ENCODE data around the gene AP3S2.
"Not testable (repeated sequence)": the region's sequence is repeated elsewhere in the genome, so short reads cannot be mapped to it uniquely, and the experiment has no call there.

The AP3S2 gene

DNA sequence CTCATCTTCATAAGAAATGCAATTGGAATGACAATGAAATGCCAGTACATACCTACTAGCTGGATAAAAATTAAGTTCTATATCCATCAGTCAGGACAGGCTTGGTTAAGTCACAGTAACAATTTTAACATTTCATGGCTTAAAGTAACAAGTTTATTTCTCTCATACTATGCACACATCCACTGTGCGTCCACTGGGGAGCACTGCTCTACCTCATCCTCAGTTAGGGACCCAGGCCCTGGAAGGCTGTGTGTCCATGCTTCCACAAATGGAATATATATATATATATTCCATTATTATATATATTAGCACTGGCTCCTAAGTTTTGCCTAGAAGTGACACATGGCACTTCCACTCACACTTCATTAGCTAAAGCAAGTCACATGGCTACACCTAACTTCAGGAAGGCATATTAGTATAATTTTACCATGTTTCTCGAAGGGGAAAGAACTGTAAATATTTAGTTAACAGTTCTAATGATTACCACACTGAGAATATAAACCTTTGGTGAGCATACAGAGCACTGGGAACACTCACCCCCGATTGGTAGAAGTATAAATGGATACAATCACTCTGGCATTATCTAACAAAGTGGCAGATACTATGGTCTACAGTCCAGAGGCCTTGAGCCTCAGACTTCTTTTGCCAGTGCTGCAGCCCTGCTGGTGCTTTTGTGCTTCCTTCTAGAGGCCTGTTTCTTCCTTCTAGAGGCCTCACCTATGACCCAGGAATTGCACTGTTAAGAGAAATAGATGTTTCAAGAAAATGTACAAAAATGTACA, 28.6 kb downstream of the AP3S2 start:
- no peak for DNase-seq

DNA sequence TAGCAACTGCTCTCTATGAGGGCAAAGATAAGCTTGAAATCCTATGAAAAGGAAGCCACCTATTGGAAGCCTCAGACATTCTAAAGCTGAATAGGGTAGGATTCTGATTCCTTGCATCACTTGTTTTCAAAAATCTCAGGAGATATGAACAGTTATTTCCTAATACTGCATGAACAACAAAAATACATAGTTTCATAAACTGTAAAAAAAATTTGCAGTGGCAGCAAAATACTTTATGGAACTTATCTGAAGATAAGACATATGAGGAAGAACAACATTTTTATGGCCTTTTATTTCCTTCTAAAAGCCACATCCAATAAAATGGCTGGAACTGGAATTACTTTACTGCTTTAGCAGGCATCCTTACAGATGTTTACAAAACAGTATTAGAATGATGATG, 29.9 kb downstream of the AP3S2 start:
- no peak for DNase-seq

DNA sequence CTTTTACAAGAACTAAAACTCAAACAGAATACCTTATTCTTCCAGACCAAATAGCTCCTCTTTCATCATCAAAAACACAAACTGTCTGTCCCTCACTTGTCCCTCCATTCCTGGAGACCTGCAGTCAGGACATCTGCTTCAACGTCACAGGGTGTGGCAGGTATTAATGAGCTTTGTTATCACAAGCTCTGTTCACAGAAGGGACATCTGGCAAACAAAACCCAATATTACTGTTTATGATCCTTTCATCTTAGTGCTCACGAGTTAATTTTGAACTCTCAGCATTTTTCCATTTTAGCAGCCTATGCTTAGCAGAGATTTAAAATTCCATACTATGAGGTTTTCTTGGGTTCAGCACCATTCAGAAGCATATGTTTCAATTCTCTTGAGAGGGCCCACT, 32.9 kb downstream of the AP3S2 start:
- DNase-seq, result no peak

DNA sequence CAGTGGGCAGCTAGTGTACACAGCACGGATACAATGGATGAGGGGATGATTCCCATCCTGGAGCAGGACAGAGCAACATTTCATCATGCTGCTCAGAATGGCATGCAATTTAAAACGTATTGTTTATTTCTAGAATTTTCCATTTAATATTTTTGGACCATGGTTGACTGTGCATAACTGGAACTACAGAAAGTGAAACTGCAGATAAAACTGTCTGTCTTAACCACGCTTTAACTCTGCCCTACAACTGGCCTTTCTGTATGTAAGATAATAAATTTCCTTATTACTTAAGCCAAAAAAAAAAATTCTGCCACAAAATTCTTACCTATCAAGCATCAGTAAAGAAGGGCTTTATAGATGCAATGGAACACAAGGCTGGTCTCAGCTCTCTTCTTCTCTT, 33.4 kb downstream of the AP3S2 start:
- DNase-seq, result no peak

DNA sequence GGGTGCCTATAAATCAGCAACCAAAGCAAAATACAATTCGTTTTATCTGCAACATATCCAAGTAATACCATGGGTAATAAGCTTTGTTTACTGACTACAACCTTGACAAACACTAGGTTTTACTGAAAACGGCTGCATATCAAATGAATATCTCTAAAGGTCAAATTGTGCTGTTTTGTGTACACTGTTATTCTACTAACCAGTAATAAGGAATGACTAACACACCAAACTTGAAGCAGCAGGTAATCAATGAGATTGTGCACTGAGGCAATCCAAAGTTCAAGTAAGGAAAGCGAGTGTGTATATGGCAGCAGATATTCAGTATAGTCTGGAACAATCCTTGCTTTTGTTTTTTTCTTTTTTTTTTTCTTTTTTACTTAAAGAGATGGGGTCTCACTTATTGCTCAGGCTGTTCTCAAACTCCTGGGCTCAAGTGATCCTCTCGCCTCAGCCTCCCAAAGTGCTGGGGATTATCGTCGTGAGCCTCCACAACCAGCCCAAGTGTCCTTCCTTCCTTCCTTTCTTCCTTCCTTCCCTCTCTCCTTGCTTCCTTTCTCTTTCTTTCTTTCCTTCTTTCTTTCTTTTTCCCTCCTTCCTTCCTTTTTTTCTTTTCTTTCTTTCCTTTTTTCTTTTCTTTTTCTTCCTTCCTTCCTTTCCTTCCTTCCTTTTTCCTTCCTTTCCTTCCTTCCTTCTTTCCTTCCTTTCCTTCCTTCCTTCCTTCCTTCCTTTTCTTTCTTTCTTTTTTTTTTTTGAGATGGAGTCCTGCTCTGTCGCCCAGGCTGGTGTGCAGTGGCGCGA, 34.9 kb downstream of the AP3S2 start:
- DNase-seq, result no peak

DNA sequence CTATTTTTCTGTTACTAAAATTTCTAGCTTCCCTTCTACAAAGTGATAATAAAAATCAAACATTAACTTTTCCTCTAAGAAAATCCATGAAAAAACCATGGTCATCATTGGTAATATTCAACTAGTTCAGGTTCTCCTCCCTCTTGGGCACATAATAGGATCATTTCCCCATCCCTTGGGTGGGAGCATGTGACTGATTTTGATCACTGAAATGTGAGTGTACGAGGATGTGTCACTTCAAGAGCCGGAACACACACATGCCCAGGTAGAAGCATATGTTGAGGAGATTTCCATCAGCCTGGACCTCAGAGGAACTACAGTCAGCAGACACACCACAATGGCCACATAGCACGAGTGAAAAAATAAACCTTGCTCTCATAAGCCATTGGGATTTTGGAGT, 36.1 kb downstream of the AP3S2 start:
- DNase-seq, result no peak

DNA sequence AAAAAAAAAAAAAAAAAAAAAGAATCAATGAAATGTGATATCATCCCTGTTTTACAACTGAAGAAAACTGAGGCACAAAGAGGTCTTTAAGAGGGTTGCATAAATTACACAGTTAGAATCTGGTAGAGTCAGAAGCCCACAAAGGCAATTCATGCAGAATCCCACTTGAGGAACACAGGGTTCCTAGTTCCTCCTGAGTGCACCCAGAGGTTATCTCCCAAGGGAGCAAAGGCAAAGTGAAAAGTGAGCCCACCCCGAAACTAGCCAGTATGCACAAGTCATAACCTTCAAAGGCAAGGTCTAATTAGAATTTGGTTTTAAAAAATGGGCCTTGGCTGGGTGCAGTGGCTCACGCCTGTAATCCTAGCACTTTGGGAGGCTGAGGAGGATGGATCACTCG, 37.8 kb downstream of the AP3S2 start:
- no peak for DNase-seq

DNA sequence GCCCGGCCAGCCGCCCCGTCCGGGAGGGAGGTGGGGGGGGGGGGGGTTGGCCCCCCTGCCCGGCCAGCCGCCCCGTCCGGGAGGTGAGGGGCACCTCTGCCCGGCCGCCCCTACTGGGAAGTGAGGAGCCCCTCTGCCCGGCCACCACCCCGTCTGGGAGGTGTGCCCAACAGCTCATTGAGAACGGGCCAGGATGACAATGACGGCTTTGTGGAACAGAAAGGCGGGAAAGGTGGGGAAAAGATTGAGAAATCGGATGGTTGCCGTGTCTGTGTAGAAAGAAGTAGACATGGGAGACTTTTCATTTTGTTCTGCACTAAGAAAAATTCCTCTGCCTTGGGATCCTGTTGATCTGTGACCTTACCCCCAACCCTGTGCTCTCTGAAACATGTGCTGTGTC, 38.9 kb downstream of the AP3S2 start:
- not testable (repeated sequence) for DNase-seq

DNA sequence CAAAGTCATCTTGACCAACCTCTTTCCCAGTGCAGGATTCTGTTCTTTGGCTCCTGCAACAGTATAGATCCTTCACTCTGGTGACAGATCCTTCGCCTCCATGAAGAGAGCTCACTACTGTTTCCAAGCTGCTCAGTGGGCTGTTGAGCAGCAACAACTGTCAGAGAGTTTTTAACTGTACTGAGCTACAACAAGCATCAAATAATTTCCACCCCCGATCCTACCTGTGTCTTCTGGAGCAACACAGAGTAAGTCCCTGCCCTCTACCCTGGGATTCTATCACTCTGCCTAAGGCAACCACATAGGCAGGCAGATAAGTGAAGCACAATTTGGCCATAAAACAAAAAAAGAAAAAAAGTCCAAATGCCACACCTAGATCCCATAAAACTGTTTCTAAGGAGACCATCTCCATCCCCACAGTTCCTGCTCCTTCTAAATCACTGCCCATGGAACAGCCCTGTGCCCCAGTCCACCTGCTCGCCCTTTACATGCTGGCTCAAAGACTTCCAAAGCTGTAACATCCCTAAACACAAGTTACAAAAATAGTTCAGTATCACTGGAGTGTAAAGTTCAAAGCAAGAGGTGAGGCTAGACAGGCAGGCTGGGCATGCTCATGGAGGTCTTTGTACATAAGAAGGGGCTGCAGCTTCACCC, 41.3 kb downstream of the AP3S2 start:
- DNase-seq, result no peak

DNA sequence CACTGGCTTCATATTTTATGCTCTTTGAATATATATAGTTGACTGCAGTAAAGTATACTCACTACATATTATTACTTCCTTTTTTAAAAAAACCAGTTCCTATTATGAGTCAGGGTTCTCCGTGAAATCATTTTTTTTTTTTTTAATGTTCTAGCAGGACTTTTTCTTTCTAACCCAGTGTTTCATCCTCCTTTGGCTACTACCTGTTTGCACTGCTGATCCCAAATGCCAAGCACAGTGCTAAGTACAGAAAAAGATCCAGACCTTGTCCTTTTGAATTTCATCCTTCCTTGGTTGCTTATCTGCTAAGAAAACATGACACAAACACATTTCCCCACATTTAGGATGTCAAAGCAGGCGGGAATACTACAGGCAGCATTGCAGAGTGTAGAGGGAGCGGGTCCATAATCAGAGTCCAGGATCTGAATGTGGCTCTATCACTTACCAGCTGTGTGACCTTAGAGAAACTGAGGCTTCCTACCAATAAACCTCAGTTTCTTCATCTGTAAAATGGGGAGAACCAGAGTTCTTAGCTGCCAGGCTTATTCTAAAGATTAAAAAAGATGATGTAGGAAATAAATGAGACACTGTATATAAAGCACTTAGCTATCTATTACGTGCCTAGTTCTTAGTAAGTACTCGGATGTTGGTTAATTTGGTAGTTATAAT, 42.0 kb downstream of the AP3S2 start:
- DNase-seq, result no peak

DNA sequence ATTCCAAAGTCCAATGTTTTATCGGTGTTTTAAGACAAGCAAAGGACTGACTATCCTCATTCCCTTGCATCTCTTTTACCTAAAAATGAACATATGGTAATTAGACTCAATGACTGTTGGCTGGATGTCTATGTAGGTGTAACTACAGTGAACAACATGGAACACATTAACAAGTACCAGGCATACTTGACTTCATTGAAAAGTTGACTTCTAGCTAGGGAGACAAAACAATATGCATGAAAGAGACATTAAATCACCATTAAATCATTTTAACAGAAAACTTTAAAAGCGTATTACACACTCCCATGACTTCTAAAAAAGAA, 44.9 kb downstream of the AP3S2 start:
- no peak for DNase-seq

DNA sequence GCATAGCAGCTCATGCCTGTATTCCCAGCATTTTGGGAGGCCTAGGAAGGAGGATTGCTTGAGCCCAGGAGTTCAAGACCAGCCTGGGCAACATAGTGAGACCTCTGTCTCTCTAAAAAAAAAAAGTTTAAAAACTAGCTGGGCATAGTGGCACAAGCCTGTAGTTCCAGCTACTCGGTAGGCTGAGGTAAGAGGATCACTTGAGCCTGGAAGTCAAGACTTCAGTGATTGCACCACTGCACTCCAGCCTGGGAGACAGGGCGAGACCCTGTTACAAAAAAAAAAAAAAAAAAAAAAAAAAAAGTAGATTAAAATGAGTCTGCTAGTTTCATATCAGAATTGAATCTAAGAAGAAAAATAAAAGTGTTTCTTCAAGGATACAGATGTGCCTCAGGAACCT, 46.7 kb downstream of the AP3S2 start:
- no peak for DNase-seq

DNA sequence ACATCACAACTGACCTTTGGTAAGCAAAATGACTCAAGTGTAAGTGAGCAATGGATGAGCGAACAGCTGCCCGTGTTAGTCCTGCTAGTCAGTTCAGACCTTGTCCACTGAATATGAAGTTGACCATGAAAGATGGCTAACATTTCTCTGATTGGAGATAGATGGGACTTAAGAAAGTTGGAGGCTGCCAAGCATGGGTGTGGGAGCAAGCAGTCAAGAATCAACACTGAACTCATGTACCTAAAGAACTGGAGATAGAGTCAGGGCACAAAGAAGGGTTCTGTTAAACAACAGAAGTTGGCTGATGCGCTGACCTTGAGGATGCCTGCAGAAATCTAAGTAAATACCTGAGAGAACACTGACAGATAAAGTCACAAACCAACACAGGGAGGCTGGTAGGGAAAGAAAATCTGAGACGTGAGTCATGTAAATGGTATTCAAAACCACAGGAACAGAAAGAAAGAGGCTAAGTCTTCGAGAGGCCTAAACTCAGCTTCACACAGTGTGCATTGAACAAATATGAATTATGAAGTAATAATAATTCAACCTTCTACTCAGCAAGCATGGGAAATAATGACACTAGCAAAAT, 48.4 kb downstream of the AP3S2 start:
- no peak for DNase-seq

DNA sequence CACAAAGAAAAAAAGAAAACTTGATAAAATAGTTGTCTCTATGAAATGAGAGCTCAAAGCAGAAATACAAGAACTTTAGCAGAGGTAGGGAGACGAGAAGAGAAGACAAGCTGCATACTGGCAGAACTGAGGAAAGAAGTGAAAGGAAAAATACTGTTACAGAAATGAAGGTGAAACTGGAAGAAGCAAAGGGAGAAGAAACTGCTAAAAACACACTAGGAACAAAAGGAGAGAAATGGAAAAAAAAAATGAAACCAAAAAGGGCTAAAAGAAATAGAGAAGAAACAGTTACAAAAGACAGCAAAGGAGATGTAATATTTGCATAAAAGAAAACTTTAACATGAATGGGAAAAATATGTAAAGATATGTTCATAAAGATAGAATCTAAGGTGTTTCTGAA, 51.8 kb downstream of the AP3S2 start:
- no peak for DNase-seq

DNA sequence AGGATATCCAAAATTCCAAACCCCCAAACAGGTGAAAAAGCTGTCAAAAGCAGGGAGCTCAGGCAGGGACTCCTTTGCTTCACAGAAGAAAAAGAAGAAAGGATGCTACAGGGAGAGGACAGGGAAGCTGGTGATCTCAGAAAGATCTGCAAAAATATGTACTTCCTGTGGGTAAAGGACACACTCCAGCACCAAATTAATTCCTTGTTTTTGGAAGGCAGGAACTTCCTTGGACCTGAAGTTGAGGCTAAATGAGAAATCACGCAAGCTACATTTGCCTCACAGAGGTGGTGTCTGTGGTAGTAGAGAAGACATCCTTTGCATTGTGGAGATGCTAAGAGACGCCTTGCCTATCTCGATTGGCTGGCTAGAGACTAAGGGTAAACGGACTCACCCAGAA, 52.5 kb downstream of the AP3S2 start:
- no peak for DNase-seq

DNA sequence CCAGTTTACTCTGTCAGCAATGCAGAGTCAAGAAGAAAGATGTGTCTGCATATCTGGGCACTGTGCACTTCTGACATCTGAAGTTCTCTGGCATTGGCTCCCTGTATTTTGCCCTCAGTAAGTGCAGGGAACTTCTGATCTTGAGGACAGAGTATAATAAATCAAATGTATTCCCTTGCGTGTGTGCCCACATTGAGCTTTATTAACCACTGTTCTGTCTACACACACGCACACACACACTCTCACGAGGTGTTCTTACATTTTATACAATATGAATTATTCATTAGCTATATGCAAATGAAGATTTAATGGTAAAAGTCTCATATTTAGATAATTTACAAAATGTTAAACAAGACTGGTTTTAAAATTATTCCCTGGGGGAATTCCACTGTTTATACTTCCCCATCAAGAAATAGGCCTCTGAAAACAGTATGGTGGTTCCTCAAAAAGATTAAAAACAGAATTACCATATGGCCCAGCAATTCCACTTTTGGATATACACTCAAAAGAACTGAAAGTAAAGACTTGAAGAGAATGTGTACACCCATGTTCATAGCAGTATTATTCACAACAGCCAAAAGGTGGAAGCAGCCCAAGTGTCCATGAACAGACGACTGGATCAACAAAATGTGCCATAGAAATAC, 54.5 kb downstream of the AP3S2 start:
- DNase-seq, result no peak

DNA sequence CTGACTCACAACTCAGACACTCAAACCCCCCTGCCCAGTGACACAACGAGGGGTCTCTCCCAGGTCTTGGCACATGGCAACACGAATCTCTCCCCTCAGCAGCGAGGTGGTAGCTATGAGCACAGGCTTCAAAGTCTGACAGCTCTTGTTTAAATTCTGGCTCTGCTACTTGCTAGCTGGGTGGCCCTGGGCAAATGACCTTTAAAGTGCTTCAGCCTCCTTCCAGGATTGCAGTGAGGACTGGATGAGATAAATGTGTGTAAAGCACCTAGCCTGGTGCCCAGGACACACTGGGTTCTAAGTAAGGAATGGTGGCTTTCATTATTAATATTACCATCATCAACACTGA, 56.0 kb downstream of the AP3S2 start:
- DNase-seq, result no peak

DNA sequence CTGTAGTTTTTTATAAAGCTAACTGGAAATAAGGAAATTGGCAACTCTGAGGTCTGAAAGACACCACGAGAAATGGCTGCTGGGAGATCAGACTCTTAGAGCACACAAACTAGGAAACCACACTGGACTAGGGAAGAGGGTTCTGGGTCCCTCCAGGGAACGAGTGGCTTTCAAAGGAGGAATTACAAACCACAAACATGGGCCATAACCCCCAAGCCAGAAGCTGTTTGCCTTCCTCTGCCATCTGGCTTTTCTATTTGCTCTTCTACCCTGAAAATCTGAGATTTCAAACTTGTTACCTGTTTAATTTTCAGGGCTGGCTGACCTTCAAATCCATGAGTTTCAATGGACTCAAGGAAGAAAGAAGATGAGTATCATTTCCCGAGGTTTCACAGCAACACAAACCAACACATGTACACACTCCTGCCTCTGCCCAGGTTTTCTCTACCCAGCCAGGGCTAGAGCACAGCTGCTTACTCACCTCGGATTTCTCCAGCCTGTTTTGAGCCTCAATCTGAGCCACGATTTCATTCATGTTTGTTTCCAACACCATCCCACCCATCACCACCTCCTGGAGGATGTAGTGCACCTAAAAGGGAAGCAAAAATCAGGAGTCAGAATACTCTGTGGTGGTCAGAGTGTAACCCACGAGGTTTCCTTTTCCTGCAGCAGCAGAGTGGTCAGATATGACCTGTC, 56.5 kb downstream of the AP3S2 start:
- no peak for DNase-seq

DNA sequence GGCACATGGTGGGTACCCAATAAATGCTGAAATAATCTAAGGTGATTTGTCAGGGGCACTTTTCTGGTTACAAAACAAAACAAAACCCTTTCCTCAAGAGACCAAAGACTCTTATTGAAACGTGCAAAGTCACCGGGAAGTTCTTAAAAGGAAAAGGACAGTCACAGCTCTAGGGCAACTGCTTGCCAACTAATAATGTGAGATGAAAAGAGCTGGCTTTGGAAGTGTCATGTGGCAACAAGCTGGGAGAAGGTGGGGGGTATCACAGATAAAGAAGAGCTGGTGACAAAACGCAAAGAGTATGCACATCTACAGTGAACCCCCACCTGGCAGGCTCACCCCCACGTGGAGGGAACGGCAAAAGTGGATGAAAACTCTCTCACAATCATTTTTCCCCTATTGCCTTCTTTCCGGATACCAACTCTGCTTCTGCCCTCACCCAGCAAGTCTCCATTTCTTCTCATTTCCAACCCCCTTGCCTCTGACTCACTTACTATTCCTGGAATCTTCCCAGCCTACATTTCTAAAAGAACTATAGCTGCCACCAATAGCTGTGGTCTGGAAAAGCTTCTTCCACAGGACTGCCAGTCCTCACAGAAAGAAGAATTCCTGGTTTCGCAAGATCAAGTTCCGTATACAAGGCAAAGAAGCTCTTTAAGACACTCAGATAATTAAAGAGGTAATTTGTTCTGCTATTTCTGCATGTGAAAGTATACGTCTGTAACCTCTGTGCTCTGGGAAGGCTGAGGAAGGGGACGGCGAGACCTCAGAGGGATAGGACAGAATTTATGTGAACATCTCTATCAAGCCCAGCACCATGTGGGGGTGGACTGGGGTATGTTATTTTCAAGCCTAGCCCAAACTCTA, 57.3 kb downstream of the AP3S2 start:
- DNase-seq, result no peak

DNA sequence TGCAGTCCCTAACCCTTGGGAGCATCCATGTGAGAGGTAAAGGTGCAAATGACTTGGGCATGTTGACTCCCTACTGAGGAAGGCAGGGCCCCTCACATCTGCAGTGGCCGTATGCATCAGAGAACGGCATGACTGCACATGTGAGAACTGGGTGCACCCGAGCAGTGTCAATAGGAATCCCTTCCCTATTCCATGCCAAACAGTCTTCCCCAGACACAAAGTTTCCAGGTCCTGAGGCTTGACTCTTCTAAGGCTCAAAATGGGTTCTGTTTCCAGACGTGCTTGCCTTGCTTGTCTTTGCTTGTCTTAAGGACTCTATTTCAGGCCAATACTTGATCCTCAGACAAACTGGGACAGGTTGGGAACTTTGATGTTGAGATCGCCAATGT, 58.6 kb downstream of the AP3S2 start:
- no peak for DNase-seq
